Neural cell (in vitro differentiated cells): ENCODE data around the gene CNDP2. TPM values are rescaled to one million over a fixed set of nuclear protein-coding genes. Genes with fewer than 3 reads are reported as not detected.

ENCODE experiments used
- H2AFZ ChIP-seq: fragments of 200-600, 300-800 bp; sonication (generic), shearing (Covaris generic); 2 replicates; pipeline ENCODE4 v1.6.0; 2014; ENCODE audit warnings: low read depth, mild to moderate bottlenecking, antibody characterized with exemption, low read length, moderate library complexity
- H3F3A ChIP-seq: fragments of 200-600 bp; shearing (Covaris generic); 2 replicates; pipeline ENCODE4 v1.6.1; 2016; ENCODE audit warnings: mild to moderate bottlenecking, moderate library complexity, mixed read lengths, antibody characterized with exemption, low read length; ENCODE audit not compliant: insufficient read depth, poor library complexity, severe bottlenecking
- H3K27ac ChIP-seq: fragments of 200-600, 300-800 bp; sonication (generic), shearing (Covaris generic); 2 replicates; pipeline ENCODE4 v1.5.1; 2014; ENCODE audit warnings: mild to moderate bottlenecking, low read length, moderate library complexity
- H3K27me3 ChIP-seq: fragments of 300-800, 200-600 bp; sonication (generic), shearing (Covaris generic); 2 replicates; pipeline ENCODE4 v1.6.0; 2014; ENCODE audit warnings: mild to moderate bottlenecking, low read depth, low read length, moderate library complexity; ENCODE audit not compliant: insufficient read depth
- H3K36me3 ChIP-seq: fragments of 300-800, 200-600 bp; sonication (generic), shearing (Covaris generic); 2 replicates; pipeline ENCODE4 v1.5.1; 2014; ENCODE audit warnings: mild to moderate bottlenecking, antibody characterized with exemption, low read length, moderate library complexity; ENCODE audit not compliant: insufficient read depth
- H3K4me2 ChIP-seq: fragments of 300-800, 200-600 bp; sonication (generic), shearing (Covaris generic); 2 replicates; pipeline ENCODE4 v1.6.0; 2014; ENCODE audit warnings: mild to moderate bottlenecking, low read length
- H3K4me3 ChIP-seq: fragments of 300-800, 200-600 bp; sonication (generic), shearing (Covaris generic); 2 replicates; pipeline ENCODE4 v1.5.1; 2014; ENCODE audit warnings: mild to moderate bottlenecking, low read length, moderate library complexity
- H3K79me2 ChIP-seq: fragments of 200-600 bp; shearing (Covaris generic); replicated peaks from 2 replicates; pipeline ENCODE4 v1.6.0; 2014; ENCODE audit warnings: mild to moderate bottlenecking, low read length, moderate library complexity; ENCODE audit not compliant: insufficient read depth
- H3K9ac ChIP-seq: fragments of 300-800, 200-600 bp; sonication (generic), shearing (Covaris generic); 2 replicates; pipeline ENCODE4 v1.6.1; 2016; ENCODE audit warnings: mild to moderate bottlenecking, low read length, mixed read lengths
- H3K9me2 ChIP-seq: fragments of 200-600 bp; shearing (Covaris generic); 2 replicates; pipeline ENCODE4 v1.6.1; 2016; ENCODE audit warnings: mild to moderate bottlenecking, low read length, mixed read lengths; ENCODE audit not compliant: insufficient read depth
- H3K9me3 ChIP-seq: fragments of 200-600, 300-800 bp; sonication (generic), shearing (Covaris generic); 2 replicates; pipeline ENCODE4 v1.6.1; 2016; ENCODE audit warnings: mild to moderate bottlenecking, mixed run types, low read length, moderate library complexity, mixed read lengths
- H4K20me1 ChIP-seq: fragments of 200-600 bp; shearing (Covaris generic); 2 replicates; pipeline ENCODE4 v1.6.1; 2016; ENCODE audit warnings: mild to moderate bottlenecking, mixed run types; ENCODE audit not compliant: insufficient read depth
- EP300 ChIP-seq: fragments of 450-650 bp; conservative IDR thresholded peaks from 2 replicates; pipeline ENCODE4 v1.6.1; 2014; ENCODE audit warnings: antibody characterized with exemption, mild to moderate bottlenecking, moderate library complexity; ENCODE audit not compliant: poor library complexity, severe bottlenecking
- EZH2 ChIP-seq: fragments of 200-600, 300-800 bp; shearing (Covaris generic), sonication (generic); IDR thresholded peaks from 2 replicates; pipeline ENCODE4 v1.6.1; 2014; ENCODE audit warnings: antibody characterized with exemption, low read length, borderline replicate concordance, mild to moderate bottlenecking; ENCODE audit not compliant: insufficient read depth, poor library complexity, severe bottlenecking
- MXI1 ChIP-seq: fragments of 450-650 bp; conservative IDR thresholded peaks from 2 replicates; pipeline ENCODE4 v1.6.1; 2014; ENCODE audit warnings: antibody characterized with exemption, mild to moderate bottlenecking; ENCODE audit not compliant: poor library complexity, severe bottlenecking
- POLR2AphosphoS5 ChIP-seq: IDR thresholded peaks from 2 replicates; pipeline ENCODE4 v1.6.1; 2012
- RAD21 ChIP-seq: fragments of 450-650 bp; conservative IDR thresholded peaks from 2 replicates; pipeline ENCODE4 v1.6.1; 2014; ENCODE audit warnings: antibody characterized with exemption, mild to moderate bottlenecking, moderate library complexity
- SMC3 ChIP-seq: fragments of 450-650 bp; conservative IDR thresholded peaks from 2 replicates; pipeline ENCODE4 v1.6.1; 2014; ENCODE audit warnings: antibody characterized with exemption, mild to moderate bottlenecking, moderate library complexity; ENCODE audit not compliant: poor library complexity
- TAF1 ChIP-seq: IDR thresholded peaks from 2 replicates; pipeline ENCODE4 v1.6.1; 2012; ENCODE audit warnings: low read depth
- polyA plus RNA-seq: library from polyadenylated mRNA; depleted of rRNA; stranded (reverse); fragments of >200 nt; gene quantifications from 2 replicates; pipeline ENCODE4 v1.2.3, GENCODE V29; 2014
- TF ChIP-seq, protein P1 (sequence below): fragments of 450-650 bp; IDR thresholded peaks from 2 replicates; pipeline ENCODE4 v1.5.1; 2014; ENCODE audit warnings: antibody characterized with exemption, mild to moderate bottlenecking, moderate library complexity; ENCODE audit not compliant: poor library complexity, severe bottlenecking
- TF ChIP-seq, protein P2 (sequence below): IDR thresholded peaks from 2 replicates; pipeline ENCODE4 v1.6.1; 2012; ENCODE audit warnings: borderline replicate concordance

Gene CNDP2
- polyA plus RNA-seq, 1 donor from 2014 or later: 35.7 TPM

DNA sequence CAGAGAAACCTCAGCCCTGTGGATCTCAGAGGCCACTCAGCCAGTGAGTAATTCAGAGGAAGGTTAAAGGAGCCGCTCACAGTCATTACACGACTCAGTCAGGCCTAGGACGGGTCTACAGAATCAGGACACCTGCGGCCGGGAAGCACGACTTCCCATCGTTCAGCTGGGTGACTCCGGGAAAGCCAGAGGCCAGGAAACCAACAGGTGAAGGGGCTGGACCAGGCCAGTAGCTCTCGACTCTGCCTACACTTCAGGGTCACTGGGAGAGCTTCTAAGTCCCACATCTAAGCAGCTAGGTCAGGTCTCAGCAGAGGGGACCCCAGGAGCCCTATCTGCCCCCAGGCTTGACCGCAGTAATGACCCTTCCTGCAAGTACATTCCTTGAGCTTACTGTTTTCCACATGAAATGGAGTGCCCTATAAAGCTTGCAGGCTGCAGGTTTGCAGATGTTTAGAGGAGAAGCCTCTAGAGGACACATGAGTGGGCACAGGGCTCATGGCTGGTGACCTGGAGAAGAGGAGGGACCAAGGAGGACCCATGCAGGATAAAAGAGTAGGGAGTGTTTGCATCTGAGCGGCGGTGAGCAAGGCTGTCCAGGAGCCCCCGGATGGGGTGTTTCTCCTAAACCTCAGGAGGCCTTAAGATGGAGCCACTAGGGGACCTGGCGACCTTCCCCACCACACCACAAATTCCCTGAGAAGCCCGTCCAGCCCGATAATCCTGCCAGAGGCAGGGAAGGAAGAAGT lies 48.6 kb upstream of the CNDP2 start:
- Histone ChIP-seq H3F3A (no peaks in the 10 kb centered on the region), H3K27me3 (no peaks in the 10 kb centered on the region), H3K9ac (no peak overlapping the region), H3K9me2 (no peaks in the 10 kb centered on the region), H3K4me3 (no peak overlapping the region), H4K20me1 (no peaks in the 10 kb centered on the region), H3K36me3 (no peaks in the 10 kb centered on the region), H2AFZ (no peak overlapping the region), H3K27ac (no peak overlapping the region), H3K4me2 (no peak overlapping the region), H3K79me2 (no peaks in the 10 kb centered on the region), H3K9me3 (no peaks in the 10 kb centered on the region)
- TF ChIP-seq EP300 (no peak), TAF1 (no peak), SMC3 (no peak), EZH2 (no peak), MXI1 (no peak), RAD21 (no peak), POLR2AphosphoS5 (no peak)
- TF ChIP-seq, protein P1, sequence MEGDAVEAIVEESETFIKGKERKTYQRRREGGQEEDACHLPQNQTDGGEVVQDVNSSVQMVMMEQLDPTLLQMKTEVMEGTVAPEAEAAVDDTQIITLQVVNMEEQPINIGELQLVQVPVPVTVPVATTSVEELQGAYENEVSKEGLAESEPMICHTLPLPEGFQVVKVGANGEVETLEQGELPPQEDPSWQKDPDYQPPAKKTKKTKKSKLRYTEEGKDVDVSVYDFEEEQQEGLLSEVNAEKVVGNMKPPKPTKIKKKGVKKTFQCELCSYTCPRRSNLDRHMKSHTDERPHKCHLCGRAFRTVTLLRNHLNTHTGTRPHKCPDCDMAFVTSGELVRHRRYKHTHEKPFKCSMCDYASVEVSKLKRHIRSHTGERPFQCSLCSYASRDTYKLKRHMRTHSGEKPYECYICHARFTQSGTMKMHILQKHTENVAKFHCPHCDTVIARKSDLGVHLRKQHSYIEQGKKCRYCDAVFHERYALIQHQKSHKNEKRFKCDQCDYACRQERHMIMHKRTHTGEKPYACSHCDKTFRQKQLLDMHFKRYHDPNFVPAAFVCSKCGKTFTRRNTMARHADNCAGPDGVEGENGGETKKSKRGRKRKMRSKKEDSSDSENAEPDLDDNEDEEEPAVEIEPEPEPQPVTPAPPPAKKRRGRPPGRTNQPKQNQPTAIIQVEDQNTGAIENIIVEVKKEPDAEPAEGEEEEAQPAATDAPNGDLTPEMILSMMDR: no peak
- TF ChIP-seq, protein P2, sequence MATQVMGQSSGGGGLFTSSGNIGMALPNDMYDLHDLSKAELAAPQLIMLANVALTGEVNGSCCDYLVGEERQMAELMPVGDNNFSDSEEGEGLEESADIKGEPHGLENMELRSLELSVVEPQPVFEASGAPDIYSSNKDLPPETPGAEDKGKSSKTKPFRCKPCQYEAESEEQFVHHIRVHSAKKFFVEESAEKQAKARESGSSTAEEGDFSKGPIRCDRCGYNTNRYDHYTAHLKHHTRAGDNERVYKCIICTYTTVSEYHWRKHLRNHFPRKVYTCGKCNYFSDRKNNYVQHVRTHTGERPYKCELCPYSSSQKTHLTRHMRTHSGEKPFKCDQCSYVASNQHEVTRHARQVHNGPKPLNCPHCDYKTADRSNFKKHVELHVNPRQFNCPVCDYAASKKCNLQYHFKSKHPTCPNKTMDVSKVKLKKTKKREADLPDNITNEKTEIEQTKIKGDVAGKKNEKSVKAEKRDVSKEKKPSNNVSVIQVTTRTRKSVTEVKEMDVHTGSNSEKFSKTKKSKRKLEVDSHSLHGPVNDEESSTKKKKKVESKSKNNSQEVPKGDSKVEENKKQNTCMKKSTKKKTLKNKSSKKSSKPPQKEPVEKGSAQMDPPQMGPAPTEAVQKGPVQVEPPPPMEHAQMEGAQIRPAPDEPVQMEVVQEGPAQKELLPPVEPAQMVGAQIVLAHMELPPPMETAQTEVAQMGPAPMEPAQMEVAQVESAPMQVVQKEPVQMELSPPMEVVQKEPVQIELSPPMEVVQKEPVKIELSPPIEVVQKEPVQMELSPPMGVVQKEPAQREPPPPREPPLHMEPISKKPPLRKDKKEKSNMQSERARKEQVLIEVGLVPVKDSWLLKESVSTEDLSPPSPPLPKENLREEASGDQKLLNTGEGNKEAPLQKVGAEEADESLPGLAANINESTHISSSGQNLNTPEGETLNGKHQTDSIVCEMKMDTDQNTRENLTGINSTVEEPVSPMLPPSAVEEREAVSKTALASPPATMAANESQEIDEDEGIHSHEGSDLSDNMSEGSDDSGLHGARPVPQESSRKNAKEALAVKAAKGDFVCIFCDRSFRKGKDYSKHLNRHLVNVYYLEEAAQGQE: no peak

DNA sequence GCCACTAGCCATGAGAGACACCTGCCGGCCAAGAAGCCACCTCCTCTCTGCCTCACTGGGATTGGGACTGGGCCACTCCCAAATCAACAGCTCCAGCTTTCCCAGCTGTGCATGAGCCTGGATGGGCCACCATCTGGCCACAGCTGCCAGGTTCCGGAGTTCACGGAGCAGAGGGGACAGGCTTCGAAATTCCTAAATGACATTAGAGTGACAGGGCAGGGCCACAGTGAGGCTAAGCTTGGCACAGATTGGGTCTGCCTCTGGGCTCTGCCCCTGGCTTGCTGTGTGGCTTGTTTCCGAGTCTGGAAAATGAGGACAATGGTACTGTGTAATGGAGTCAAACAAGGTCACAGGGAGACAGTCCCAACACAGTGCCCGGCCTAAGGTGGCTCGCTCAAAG lies 45.5 kb upstream of the CNDP2 start:
- no peak for TF ChIP-seq EP300
- no peak for TF ChIP-seq POLR2AphosphoS5
- no peak for TF ChIP-seq SMC3
- no peak for TF ChIP-seq MXI1
- TF ChIP-seq, protein P2: no peak
- TF ChIP-seq, protein P1: no peak
- no peak for TF ChIP-seq RAD21
- TF ChIP-seq TAF1: no peak
- no peak for TF ChIP-seq EZH2

More for the DNA sequence above, 45.5 kb upstream of the CNDP2 start:
- H3K27me3 ChIP-seq: peaks cover 11% of the 10 kb centered on the region
- no peak overlapping the region for H3K9ac ChIP-seq
- H3K4me2 ChIP-seq: no peak overlapping the region
- H3K79me2 ChIP-seq: no peaks in the 10 kb centered on the region
- no peak overlapping the region for H3K4me3 ChIP-seq
- no peaks in the 10 kb centered on the region for H3F3A ChIP-seq
- H4K20me1 ChIP-seq: no peaks in the 10 kb centered on the region
- no peaks in the 10 kb centered on the region for H3K9me2 ChIP-seq
- H2AFZ ChIP-seq: no peak overlapping the region
- no peak overlapping the region for H3K27ac ChIP-seq
- H3K9me3 ChIP-seq: no peaks in the 10 kb centered on the region
- no peaks in the 10 kb centered on the region for H3K36me3 ChIP-seq
